Gastroesophageal sphincter (tissue), 4 donors: ENCODE data around the gene ZEB1. TPM values are rescaled to one million over a fixed set of nuclear protein-coding genes. Genes with fewer than 3 reads are reported as not detected.

Experiments
- ATAC-seq: fragments of 150-250 bp; one replicate; pipeline ENCODE4 v1.9.1; 2016; ENCODE audit warnings: mild to moderate bottlenecking, moderate library complexity
- H3K27ac ChIP-seq, 4 donors: fragments of 200-600 bp; sonication (generic) in 3 of 4; 1 replicate in 3 of 4; 2 replicates in 1 of 4; pipeline ENCODE4 v1.5.1; 2016 to 2019
- H3K27me3 ChIP-seq: fragments of 200-600 bp; sonication (generic); one replicate; pipeline ENCODE4 v1.5.1; 2019
- H3K36me3 ChIP-seq, 2 donors: fragments of 200-600 bp; sonication (generic); one replicate each; pipeline ENCODE4 v1.5.1; 2019; ENCODE audit warnings: control low read depth in 1 of 2
- H3K4me1 ChIP-seq, 3 donors: fragments of 200-600 bp; sonication (generic); 1 replicate in 2 of 3; 2 replicates in 1 of 3; pipeline ENCODE4 v1.5.1; 2016 to 2019; ENCODE audit warnings: control low read depth in 2 of 3
- H3K4me3 ChIP-seq, 2 donors: fragments of 200-600 bp; sonication (generic); one replicate each; pipeline ENCODE4 v1.5.1; 2019; ENCODE audit warnings: mild to moderate bottlenecking in 1 of 2, moderate library complexity in 1 of 2
- H3K9me3 ChIP-seq, 3 donors: fragments of 200-600 bp; sonication (generic); one replicate each; pipeline ENCODE4 v1.5.1; 2017 to 2019; ENCODE audit warnings: control low read depth in 2 of 3
- EP300 ChIP-seq: sonication (generic); formaldehyde crosslinking; IDR thresholded peaks from one replicate; pipeline ENCODE4 v1.6.1; 2017; ENCODE audit warnings: antibody characterized with exemption, mild to moderate bottlenecking
- WGBS, 2 donors: methylation state at CpG; one replicate each; pipeline ENCODE4 v1.1.5; 2018; ENCODE audit warnings: low coverage in 1 of 2; 5-methylcytosine and 5-hydroxymethylcytosine counted together
- small RNA-seq, 4 donors: library from RNA; depleted of rRNA; stranded (forward); fragments of <200 nt; gene quantifications; one replicate each; pipeline ENCODE3, GENCODE V24; 2016
- total RNA-seq, 4 donors: library from RNA; depleted of rRNA; stranded (reverse); fragments of >200 nt; gene quantifications; one replicate each; pipeline ENCODE4 v1.1.0, GENCODE V29; 2016

The ZEB1 gene
- total RNA-seq, 4 donors from 2014 or later = 191 to 219 (median 198) TPM

DNA sequence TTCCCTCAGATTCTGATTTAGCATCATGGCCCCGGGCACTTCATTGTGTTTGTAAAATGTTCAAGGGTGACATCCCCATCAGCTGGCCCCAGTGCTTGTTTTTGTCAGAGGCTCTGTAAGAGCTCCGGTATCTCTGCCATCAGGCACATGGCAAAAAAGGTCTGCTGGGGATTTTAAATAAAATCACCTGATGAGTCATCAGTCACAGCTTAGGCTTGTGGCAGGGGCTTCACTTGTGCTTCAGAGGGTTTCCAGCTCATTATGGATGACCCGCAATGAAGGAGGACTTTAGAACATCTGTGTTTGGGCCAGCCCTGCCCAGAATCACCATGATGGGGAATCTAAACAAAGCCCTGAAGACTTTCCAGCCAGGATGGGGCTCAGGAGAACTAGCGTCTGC, 259.9 kb downstream of the ZEB1 start:
- no peaks in the 10 kb centered on the region for H3K36me3 ChIP-seq
- H3K4me3 ChIP-seq = no peak overlapping the region
- peaks cover 0 to 6% (median 0%) of the 10 kb centered on the region in 3 donors for H3K9me3 ChIP-seq
- no peak for ATAC-seq
- no peak for TF ChIP-seq EP300
- 93 to 100% methylated on average over 1 to 3 of the region's 4 CpGs for WGBS, 2 donors
- H3K4me1 ChIP-seq = peaks cover 5 to 24% (median 19%) of the 10 kb centered on the region in 3 donors
- no peak overlapping the region for H3K27ac ChIP-seq
- H3K27me3 ChIP-seq = no peaks in the 10 kb centered on the region

Small RNA genes within 50 kb of the gene (small RNA-seq; reads per million reads assigned to genes)
- gene SPTLC1P1 = 0 reads per million in 4 donors
